Stimulated activated CD4-positive, alpha-beta T cell treated with anti-CD3 and anti-CD28 coated beads, Interleukin-4, amount 100 ng/mL, for 24 hours (primary cell): ENCODE measurements around the gene LRRC17.
"Not testable (repeated sequence)": the region's sequence is repeated elsewhere in the genome, so short reads cannot be mapped to it uniquely, and the experiment has no call there.

Experiments
- DNase-seq: peaks from one replicate; pipeline ENCODE4 v3.0.0-alpha.2; 2020

Gene LRRC17

GRCh38 chr7:102897856-102898531 is 14.8 kb upstream of the LRRC17 start:
- no peak for DNase-seq

DNA sequence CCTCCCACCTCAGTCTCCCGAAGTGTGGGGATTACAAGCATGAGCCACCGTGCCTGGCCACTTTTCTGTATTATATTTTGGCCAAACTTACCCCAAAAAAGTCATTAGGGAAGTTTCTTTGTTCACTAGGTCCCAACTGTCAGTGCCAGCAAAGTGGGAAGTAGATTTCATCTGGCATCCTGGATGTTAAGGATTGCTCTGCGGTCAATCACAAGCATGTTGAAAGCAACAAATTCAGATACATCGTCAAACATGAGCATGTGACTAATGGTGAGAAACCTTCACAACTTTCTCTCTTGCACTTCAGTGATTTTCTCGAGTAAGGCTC is 14.3 kb upstream of the LRRC17 start:
- DNase-seq = no peak

DNA sequence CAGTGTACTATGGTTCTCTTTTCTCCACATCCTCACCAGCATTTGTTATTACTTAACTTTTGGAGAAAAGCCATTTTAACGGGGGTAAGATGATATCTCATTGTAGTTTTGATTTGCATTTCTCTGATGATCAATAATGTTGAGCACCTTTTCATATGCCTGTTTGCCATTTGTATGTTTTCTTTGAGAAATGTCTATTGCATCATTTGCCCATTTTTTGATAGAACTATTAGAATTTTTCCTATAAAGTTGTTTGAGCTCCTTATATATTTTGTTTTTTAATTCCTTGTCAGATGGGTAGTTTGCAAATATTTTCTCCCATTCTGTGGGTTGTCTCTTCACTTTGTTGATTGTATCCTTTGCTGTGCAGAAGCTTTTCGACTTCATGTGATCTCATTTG is 10.7 kb upstream of the LRRC17 start:
- not testable (repeated sequence) for DNase-seq

GRCh38 chr7:102903576-102903975 is 9.2 kb upstream of the LRRC17 start:
- not testable (repeated sequence) for DNase-seq

DNA sequence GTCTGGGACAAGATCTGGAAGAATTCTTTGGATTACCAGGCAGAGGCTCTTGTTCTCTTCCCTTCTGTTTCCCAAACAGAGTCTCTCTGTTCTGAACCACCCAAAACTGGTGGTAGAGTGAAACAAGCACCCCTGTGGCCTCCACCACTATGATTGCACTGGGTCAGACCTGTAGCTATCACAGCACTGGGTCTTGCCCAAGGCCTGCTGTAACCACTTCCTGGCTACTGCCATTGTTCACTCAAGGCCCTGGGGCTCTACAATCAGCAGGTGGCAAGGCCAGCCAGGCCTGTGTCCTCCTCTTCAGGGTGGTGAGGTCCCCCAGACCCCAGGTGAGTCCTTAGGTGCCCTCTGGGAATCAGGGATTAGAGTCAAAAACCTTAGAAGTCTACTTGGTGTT is 4.1 kb upstream of the LRRC17 start:
- no peak for DNase-seq

DNA sequence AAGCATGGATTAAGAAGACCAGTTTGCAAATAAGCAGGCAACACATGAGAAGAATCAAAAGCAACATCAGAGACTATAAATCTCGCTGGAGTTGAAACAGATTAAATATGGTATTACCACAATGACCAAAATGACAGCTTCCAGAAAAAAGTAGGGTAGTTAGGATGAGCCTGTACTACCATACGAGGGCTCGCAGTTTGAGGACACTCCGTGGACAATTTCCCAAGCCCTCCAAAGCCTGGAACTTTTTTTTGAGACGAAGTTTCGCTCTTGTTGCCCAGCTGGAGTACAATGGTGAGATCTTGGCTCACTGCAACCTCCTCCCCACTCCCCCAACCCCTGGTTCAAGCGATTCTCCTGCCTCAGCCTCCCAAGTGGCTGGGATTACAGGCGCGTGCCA is 1.0 kb downstream of the LRRC17 start:
- no peak for DNase-seq

GRCh38 chr7:102914585-102914984 is 1.8 kb downstream of the LRRC17 start:
- DNase-seq = no peak

DNA sequence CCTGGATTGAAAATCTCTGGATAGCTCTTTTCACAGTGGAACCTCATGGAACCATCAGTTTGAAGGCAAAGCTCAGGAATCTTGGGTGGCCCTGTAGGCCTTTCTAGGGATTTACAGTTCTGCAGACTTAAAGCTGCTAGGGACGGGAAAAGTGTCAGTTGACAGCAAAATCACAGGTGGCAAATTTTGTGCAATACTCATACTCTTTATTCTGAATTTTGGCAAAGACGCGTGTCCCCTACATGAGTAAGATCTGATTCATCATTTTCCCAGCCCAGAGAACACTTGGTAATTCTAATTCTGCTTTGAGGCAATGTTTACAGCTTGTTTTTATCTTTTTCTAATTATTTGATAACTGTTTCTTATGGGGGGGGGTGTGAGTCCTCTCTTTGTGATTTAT is 3.6 kb downstream of the LRRC17 start:
- DNase-seq = no peak

DNA sequence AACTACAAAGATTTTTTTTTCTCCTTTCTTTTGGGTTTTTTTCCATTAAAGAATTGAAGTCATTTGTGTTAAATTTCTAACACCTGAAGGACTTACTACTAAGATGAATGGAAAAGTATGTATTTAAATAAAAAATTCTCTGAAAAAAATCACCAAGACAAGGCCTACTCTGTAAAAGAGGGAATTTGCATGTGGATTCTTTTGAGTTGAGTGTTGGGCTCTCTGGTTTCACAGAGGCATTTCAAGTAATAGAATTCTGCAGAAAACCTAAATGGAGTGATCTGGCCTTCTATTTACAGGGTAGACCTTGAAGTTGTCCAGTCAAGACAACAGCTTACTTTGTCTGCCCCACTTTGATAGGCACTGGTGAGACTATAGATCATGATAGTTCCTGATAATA is 4.1 kb downstream of the LRRC17 start:
- no peak for DNase-seq

DNA sequence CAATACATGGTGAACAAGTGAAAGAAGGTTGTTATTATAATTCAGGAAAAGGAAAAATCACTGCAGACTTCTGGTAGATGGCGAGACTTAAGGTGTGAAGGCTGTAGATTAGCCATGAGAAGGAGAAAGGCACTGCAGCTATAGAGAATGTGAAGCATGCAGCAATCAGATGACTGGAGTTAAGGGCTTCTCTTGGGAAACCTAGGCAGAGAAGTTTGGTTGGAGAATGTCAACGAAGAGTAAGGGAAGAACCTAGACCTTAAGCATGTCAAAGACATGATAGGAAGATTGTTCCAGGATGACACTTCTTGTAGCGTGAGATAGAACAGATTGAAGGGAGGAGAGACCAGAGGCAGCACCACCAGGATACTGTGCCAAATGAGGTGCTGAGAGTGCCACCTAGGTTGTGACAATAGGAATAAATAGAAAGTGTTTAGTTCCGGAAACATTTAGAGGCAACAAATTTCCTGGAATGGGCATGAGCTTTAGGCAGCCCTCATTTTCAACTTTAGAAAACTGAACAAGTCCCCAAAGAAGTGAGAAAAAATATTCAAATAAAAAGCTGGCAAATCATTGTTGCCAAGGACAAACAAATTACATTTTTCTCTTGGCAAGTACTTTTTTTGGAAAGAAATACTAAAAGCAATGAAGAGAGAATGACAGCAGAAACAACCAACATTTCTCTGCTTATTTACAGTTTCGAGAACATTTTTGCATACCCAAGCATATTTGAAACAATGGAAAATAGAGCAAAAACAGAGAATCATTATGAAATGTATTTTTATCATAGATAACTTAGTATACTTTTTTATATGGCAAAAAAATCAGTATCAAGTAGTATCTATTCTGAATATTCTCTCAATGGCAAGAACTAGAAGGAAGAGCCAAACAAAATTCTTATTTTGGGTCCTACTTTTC is 4.9 kb downstream of the LRRC17 start:
- DNase-seq = no peak

DNA sequence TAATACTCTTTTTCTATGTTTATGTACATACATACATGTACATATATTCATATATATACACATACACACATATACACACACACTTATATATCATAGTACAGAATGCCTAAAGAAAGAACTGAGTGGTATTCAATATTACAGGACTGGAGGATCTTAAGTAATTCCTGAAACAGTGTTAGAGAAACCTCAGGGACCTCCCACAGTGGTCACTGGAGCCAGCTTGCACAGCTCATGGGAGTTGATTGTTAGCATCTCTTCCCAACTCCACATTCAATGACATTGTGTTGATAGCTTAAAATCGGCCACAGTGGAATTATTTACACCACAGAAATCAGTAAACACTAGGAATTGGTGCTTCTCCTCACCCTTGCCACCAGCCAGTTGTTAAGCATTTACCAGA is 6.0 kb downstream of the LRRC17 start:
- no peak for DNase-seq

GRCh38 chr7:102925976-102926782 is 13.4 kb downstream of the LRRC17 start:
- no peak for DNase-seq

- DNase-seq = no peak
Observed at GRCh38 chr7:102926783-102927140, 14.0 kb downstream of the LRRC17 start.

- DNase-seq = no peak
Observed at GRCh38 chr7:102927312-102927933, 14.6 kb downstream of the LRRC17 start.

DNA sequence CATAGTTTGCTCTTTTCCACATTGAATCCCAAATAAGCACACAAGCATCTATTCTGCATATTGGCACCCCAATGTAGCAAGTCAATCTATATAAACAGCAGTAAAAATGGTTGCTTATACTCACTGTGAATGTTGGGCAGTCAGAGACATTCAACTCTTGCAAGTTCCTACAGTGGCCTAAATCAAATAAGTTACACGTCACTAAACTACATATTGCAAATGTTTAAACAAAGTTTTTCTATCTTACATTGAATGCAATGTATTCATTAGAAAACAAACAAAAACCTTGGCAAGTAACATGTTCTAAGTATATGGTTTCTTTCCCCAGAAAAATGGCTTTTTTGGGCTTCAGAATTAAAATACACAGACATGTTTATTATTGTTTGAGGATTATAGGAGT is 19.0 kb downstream of the LRRC17 start:
- no peak for DNase-seq

DNA sequence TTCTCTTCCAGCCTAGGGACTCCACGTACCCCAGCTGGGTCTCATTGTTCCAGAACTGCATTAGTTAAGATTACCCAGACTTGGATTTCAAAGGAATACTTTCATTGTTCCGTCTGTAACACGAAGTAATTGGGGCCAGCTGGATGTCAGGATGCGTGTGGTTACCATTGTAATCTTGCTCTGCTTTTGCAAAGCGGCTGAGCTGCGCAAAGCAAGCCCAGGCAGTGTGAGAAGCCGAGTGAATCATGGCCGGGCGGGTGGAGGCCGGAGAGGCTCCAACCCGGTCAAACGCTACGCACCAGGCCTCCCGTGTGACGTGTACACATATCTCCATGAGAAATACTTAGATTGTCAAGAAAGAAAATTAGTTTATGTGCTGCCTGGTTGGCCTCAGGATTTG is 21.0 kb downstream of the LRRC17 start:
- DNase-seq = no peak

- no peak for DNase-seq
Observed at GRCh38 chr7:102934239-102934638, 21.4 kb downstream of the LRRC17 start.

- no peak for DNase-seq
Observed at GRCh38 chr7:102934701-102935100, 21.9 kb downstream of the LRRC17 start.

- no peak for DNase-seq
Observed at GRCh38 chr7:102935450-102936115, 22.8 kb downstream of the LRRC17 start.

DNA sequence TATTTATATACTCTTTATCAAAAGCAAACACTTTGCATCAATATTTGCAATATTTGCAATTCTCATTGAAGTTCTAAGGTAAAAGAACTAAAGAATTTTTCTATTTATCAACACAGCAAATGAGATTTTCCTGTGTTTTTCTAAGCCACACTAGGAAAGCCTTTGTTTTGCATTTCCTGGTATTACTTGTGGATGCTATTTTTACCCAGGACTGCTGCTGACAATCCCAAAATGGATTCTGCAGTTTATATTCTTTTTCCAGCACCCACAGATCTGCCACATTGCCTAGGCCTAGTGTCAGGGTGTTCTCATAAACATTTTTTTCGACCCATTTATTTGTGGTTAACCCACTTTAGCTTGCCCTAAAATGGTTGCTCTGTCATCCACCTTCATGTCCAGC is 25.9 kb downstream of the LRRC17 start:
- no peak for DNase-seq

DNA sequence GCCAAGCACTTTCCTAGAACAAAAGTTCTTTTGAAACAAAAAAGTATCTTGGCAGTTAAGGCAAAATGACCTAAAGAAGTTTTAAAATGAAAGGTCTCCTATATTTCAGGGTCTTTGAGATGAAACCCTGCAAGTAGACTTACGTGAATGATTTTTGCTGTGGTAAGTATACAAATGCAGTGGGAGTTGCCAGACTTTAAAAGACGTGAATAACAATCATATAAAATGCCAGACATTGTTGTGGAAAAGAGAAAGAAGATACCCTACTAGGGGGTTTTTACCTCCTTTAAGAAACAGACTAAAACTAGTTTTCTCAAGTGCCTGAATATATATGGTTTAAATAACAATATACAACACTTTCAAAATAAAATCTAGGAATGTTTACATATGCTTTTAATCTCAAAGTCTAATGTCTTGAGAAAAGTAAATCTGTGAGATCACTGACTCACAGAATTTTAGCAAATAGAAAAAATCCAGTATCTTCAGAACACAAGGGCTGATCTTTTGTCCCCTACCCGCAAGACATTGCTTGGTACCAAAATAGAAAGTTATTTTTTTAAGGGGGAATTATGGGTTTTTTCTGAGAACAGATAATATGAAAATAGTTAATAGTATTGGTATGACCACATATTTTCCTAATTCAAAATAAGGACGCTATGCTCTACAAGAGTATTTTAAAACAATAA is 29.5 kb downstream of the LRRC17 start:
- no peak for DNase-seq

- no peak for DNase-seq
Observed at GRCh38 chr7:102942868-102943267, 30.1 kb downstream of the LRRC17 start.
